Measurements from ENCODE around the gene ROBO2. TPM values are rescaled to one million over a fixed set of nuclear protein-coding genes. Genes with fewer than 3 reads are reported as not detected.

Gene ROBO2
- total RNA-seq, 1 experiment from 2014 or later = under 0.01 TPM

DNA sequence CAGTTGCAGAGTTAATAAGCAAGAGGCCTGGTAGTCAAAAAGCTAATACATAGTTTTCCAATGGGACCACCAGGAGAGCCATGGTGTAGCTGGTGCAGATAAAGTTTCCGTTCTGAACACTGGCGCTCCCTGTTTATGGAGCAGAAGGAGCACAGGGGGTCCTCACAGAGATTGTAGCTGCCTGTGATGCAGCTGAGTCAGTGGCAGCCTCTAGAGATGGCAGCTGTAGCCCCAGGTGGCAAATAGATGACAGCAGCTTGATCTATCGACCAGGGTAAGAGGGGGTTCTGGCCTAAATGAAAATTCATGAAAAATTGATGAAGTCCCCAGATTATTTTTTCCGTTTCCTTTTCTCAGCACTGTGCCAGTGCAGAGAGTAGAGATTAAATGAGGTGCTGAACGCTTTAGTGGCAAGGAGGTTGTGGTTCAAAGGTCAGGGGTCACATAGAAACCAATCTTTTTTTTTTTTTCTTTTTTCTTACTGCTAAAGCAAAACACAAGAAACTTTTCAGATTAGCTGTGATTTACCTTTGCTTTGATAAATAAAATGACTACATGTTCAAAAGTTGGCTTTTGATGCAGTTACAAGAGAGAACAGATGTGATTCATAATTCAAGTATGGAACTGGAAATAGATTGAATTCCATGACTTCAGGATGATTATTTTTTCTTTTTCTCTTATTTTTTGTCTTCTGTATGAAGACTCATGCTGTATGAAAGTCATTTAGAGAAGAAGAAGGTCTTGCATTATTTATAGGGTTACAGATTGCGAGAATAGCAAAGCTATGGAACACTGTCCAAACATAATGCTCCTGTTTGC is 63.3 kb downstream of the ROBO2 start:
- DNase-seq (ENCODE audit: low read depth) = peak; percentile 21

- DNase-seq (ENCODE audit: low read depth) = no peak
These were observed 82.8 kb downstream of the ROBO2 start for GRCh38 chr3:77122652-77123051.

- DNase-seq (ENCODE audit: low read depth) = no peak
These were observed 86.1 kb downstream of the ROBO2 start for GRCh38 chr3:77125966-77126365.

- no peak for DNase-seq (ENCODE audit: low read depth)
These were observed 94.9 kb downstream of the ROBO2 start for GRCh38 chr3:77134769-77135168.

DNA sequence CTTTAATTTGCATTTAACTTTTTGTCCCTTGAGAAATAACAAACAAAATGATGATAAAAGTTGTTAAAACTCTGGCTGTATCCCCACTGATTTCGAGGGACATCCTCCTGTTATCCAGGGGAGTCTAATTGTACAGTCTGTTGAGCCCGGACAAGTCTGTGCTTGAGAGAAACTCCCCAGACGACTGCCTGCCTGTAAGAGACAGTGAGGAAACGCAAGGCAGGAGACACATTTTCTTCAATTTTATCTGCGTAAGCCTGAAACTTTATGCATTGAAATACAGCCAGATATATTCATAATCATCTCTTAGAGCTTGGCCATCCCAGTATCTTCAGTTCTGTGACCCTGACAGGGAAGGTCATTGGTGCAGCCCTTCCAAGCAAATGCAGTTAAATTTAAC is 97.7 kb downstream of the ROBO2 start:
- no peak for DNase-seq (ENCODE audit: low read depth)

DNA sequence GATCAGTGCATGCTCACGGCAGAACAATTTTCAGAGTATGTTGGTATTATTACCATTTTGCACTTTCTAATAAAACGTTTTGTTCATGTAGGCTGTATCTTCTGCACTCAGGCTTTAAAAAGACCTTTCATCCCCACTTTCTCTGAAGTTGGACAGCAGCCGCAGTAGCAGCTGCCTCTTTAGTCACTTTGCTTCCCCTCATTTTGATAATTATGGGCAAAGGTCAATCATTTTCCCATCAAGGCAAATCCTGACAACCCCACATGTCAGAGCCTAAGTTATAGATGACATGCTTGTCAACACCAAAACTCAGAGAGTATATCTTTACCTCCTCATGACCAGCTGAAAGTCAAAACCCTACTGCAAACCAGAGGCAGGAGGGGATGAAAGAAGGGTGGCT is 99.7 kb downstream of the ROBO2 start:
- DNase-seq (ENCODE audit: low read depth) = no peak

GRCh38 chr3:77141423-77141822 is 101.5 kb downstream of the ROBO2 start:
- no peak for DNase-seq (ENCODE audit: low read depth)

- no peak for DNase-seq (ENCODE audit: low read depth)
These were observed 102.7 kb downstream of the ROBO2 start for GRCh38 chr3:77142578-77142977.

- no peak for DNase-seq (ENCODE audit: low read depth)
These were observed 106.1 kb downstream of the ROBO2 start for GRCh38 chr3:77146004-77146403.

DNA sequence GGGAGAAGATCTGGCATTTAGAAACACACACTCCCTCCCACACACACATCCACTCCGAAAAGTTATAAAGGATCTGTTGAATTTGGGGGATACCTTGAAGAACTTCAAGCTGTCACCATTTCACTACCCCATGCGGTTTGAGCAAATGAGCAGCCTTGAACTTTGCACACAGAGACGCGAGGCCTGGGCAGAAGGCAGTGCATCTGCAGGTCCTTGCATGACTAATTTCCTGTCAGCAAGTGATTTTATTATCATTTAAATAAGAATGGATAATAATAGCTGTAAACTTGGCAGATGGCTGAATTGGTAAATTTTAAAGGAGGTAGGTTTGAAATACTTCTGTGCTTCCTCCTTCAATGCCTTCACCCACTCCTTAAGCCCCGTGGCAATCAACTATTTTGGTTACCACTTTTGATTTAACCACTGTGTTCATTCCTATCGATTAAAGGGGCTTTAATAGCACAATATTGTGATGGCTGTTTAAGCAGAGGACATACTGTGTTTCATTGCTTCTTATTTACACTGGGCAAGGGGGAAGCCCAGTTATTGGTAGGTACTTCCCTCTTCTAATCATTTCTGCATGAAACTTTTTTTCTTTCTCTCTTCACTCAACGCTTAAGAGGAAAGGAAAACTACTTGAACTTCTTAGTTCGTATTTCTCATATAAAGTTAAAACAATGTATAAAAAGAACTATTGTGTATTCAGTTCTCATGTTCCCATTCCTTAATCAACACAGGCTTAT is 108.1 kb downstream of the ROBO2 start:
- DNase-seq (ENCODE audit: low read depth) = peak; percentile 11

DNA sequence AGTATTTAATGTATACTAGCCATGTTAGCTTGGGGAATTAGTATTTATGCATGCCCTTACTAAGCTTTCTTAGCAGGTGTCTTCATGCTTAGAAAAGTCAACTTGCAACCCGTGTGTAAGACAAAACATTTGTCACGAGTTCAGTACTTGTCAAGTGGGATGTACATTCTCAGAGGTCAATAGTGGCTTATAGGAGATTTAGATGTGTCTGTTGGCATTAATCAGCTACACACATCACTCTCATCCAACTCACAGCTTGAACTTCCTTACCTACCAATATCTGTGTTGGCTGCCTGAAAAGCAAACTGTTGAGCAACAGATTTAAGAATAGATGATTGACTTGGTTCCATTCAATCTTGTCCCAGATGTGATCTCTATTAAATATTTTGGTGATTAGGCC is 109.5 kb downstream of the ROBO2 start:
- no peak for DNase-seq (ENCODE audit: low read depth)

- DNase-seq (ENCODE audit: low read depth) = no peak
These were observed 110.1 kb downstream of the ROBO2 start for GRCh38 chr3:77150028-77150427.

GRCh38 chr3:77150759-77151158 is 110.9 kb downstream of the ROBO2 start:
- no peak for DNase-seq (ENCODE audit: low read depth)

DNA sequence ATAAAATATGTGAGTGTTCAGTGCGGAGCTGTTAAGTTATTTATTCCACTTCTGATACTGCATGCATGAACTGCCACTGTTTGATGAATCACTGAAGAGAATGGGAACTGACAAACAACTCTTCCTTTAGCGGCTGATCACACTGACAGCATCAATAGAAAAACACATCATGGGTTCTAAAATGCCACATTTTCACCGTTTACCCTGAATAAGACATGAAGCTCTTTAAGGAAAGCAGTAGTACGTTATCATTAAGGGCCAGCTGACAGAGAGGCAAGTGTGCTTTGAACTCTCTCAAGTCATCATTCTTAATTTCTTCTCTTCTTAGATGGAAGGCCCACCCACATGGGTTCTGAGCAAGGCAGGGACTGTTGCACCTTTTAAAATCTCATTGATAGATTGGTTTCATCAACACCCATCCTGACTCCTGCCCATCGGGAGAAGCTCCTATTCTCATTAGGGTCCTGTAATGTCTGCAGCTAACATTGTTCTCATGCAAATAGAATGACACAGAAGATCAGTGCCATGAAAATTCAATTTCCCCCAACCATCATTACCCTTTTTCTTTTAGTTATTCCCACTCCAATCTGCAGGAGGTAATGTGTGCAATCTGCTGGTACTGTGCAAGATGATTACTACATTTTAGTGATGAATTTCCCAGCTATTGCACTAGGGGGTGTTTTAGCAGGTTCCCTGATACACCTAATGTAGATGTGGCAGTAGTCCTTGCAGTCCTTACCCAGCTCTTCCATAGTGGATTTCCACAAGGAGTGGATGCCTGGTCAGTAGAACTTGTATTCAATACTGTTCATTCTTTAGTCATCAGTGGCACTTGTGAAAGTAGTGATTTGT is 119.1 kb downstream of the ROBO2 start:
- DNase-seq (ENCODE audit: low read depth) = no peak

DNA sequence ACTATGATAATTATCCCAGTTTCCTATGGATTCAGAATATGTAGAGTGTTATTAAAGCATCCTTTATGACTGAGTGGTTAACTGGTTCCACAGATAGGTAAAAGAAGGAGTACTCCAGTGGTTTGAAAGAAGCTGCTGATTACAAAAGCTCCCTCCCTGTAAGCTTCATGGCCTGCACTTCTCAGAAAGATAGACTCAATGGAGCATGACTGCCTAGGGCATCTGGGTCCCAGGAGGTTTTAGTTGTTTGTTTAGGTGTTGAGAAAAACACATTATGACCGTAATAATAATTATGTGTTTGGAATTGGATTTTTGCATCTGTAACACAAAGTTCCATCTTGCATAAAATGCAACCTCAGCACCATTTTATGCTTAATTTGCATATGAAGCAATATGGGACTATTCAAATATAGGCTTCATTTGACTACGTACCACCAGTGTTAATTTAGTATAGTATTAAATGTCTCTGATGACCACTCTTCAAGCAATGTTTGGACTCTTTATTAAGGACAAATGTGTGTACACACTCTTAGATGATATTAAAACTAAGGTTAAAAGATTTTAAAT is 121.1 kb downstream of the ROBO2 start:
- DNase-seq (ENCODE audit: low read depth) = no peak

- DNase-seq (ENCODE audit: low read depth) = no peak
These were observed 129.9 kb downstream of the ROBO2 start for GRCh38 chr3:77169823-77170222.

GRCh38 chr3:77171026-77171425 is 131.1 kb downstream of the ROBO2 start:
- DNase-seq (ENCODE audit: low read depth) = no peak

DNA sequence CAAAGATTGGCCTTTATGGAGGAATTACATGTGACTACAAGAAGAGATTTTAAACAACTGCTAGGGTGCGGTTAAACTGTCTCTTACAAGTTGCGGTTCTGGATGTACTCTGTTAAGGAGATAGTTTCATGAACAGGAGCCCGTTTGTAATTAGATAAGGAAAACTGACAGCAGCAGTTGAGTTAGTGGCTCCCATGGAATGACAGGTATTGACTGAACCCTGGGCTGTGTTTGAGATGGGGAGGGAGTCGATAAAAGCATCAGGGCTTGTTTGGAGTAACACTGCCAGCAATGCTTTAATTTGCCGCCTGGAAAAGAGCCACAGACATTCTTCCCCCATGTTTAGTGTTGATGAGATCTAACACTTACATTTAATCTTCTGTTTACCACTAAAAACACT is 139.9 kb downstream of the ROBO2 start:
- DNase-seq (ENCODE audit: low read depth) = no peak

- no peak for DNase-seq (ENCODE audit: low read depth)
These were observed 142.4 kb downstream of the ROBO2 start for GRCh38 chr3:77182341-77182740.

GRCh38 chr3:77186319-77186718 is 146.4 kb downstream of the ROBO2 start:
- DNase-seq (ENCODE audit: low read depth) = no peak

DNA sequence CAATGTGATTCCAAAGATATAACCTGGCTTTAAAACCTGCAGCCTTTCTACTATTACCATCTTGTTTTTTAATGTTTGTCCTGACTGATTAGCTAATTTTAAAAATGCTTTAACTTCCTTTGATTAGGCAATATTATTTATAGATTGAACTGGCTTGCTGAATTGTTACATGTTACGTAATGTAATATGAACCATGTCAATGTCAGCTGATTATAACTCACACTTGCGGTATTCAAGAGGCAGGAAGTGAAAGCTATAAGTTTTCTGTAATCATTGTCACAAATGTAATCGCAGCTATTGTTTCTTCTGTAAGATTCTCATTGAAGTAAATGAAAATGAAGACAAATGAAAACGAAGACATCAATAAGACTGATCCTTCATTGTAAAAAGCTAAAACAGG is 146.8 kb downstream of the ROBO2 start:
- DNase-seq (ENCODE audit: low read depth) = peak; percentile 33

DNA sequence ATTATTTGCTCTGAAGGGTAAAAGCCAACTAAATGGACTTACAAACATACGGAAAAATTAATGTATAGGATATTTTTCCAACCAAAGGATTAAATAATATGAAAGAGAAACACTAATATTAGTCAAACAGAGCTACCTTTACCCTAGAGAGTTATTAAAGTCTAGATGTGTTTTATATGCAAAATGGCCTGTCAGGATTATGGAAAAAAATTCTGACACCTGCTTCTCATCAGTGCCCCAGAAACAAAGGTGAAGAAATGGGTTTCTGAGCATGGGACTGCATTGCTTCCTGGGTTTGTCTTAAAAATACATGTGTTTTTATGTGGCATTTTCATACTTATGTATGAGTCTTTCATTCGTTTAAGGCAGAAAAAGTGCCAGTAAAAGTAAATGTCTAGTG is 148.3 kb downstream of the ROBO2 start:
- DNase-seq (ENCODE audit: low read depth) = no peak

All from HT1080 (cell line).